SU-DHL-6 (cell line): ENCODE data around the gene AFF4.

Experiments
- EZH2phosphoT487 ChIP-seq: fragments of 200-600 bp; sonication (generic), shearing (Covaris generic); conservative IDR thresholded peaks from 2 replicates; pipeline ENCODE4 v1.6.1; 2018; ENCODE audit warnings: mild to moderate bottlenecking, antibody characterized with exemption, low read length, moderate library complexity, mixed read lengths
- TF ChIP-seq, protein P1 (sequence below): fragments of 200-600 bp; sonication (generic); IDR thresholded peaks from one replicate; pipeline ENCODE4 v1.5.1; 2017; ENCODE audit warnings: antibody characterized with exemption, mild to moderate bottlenecking, low read length, moderate library complexity; ENCODE audit not compliant: insufficient read depth, poor library complexity, severe bottlenecking

GRCh38 chr5:132953710-132954109 lies 9.7 kb downstream of the AFF4 start:
- TF ChIP-seq, protein P1, sequence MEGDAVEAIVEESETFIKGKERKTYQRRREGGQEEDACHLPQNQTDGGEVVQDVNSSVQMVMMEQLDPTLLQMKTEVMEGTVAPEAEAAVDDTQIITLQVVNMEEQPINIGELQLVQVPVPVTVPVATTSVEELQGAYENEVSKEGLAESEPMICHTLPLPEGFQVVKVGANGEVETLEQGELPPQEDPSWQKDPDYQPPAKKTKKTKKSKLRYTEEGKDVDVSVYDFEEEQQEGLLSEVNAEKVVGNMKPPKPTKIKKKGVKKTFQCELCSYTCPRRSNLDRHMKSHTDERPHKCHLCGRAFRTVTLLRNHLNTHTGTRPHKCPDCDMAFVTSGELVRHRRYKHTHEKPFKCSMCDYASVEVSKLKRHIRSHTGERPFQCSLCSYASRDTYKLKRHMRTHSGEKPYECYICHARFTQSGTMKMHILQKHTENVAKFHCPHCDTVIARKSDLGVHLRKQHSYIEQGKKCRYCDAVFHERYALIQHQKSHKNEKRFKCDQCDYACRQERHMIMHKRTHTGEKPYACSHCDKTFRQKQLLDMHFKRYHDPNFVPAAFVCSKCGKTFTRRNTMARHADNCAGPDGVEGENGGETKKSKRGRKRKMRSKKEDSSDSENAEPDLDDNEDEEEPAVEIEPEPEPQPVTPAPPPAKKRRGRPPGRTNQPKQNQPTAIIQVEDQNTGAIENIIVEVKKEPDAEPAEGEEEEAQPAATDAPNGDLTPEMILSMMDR: no peak
- TF ChIP-seq EZH2phosphoT487: no peak
